Chondrocyte (in vitro differentiated cells): ENCODE data around the gene CAMK1G. TPM values are rescaled to one million over a fixed set of nuclear protein-coding genes. Genes with fewer than 3 reads are reported as not detected.

Source experiments
- DNase-seq: peaks from one replicate; pipeline ENCODE4 v3.0.0; 2021; ENCODE audit warnings: mixed read lengths, low spot score
- H3K27ac Mint-ChIP-seq: one replicate; pipeline ENCODE4 v1.8.0; 2021; ENCODE audit warnings: mild to moderate bottlenecking, moderate library complexity, mixed read lengths; ENCODE audit not compliant: unreplicated experiment
- H3K27me3 Mint-ChIP-seq: 2 replicates; pipeline ENCODE4 v1.8.0; 2021; ENCODE audit warnings: low read depth, mixed read lengths
- H3K36me3 Mint-ChIP-seq: 2 replicates; pipeline ENCODE4 v1.8.0; 2021; ENCODE audit warnings: low read depth, mixed read lengths
- H3K4me1 Mint-ChIP-seq: 2 replicates; pipeline ENCODE4 v1.8.0; 2021; ENCODE audit warnings: low read depth, mild to moderate bottlenecking, mixed read lengths
- H3K4me3 Mint-ChIP-seq: one replicate; pipeline ENCODE4 v1.8.0; 2021; ENCODE audit warnings: mild to moderate bottlenecking, moderate library complexity, mixed read lengths; ENCODE audit not compliant: unreplicated experiment
- H3K9me3 Mint-ChIP-seq: 2 replicates; pipeline ENCODE4 v1.8.0; 2021; ENCODE audit warnings: low read depth, mixed read lengths
- CTCF ChIP-seq: fragments of 200-600 bp; sonication (generic); IDR thresholded peaks from 2 replicates; pipeline ENCODE4 v1.5.0; 2021; ENCODE audit warnings: antibody characterized with exemption, mild to moderate bottlenecking, moderate library complexity
- total RNA-seq: library from RNA; stranded (reverse); gene quantifications from 3 replicates; pipeline ENCODE4 v1.2.1, GENCODE V29; 2021

CAMK1G gene
- total RNA-seq, 1 donor from 2014 or later, result not detected

DNA sequence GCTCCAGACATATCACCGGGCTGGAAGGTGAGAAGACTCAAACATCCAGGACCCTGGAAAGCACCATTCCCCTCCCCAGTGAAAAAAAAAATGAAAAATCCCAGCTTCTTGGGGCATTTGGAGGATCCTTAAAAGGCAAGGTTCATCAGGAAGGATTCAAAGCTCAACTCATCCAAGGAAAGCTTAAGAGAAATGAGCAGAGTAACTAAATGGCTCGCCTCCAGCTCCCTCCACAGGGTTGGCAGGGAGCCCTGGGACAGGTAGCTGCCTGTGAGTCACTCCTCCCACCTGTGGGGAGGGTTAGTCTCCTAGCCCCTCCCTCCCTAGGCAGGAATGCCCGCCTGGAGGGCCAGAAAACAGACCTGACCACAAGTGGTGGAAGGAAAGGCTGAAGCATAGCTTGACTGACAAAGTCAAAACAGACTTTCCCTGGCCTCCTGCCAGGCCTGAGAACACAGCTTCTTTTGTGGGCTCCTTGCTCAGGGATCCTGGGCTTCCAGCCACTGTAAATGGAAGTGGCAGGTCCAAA lies 69.4 kb downstream of the CAMK1G start:
- DNase-seq, result no peak
- Mint-ChIP-seq H3K27me3 (peaks cover 2% of the 10 kb centered on the region), H3K9me3 (no peaks in the 10 kb centered on the region), H3K4me3 (no peak overlapping the region), H3K27ac (no peak overlapping the region), H3K36me3 (no peaks in the 10 kb centered on the region), H3K4me1 (peaks cover 58% of the 10 kb centered on the region)
- TF ChIP-seq CTCF, result no peak

DNA sequence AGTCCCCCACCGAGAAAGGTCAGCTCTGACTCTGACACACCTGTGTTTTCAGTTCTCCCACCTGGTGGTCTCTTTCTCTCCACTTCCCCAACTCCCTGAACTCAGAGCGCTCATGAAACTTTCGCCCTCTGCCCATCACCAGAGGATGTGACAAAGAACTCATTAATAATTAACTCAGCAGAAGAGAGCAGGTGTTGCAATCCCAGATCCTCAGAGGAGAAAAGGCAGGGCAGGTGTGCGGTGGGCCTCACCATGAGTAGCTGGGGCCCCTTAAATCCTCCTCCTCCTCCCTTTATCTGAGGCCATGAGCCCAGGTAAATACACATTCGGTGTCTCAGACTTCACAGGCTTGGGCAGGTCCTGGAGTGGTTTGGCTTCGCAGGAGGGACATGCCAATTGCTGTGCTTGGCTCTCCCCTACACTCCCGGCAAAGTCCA lies 70.4 kb downstream of the CAMK1G start:
- Mint-ChIP-seq H3K27ac (no peak overlapping the region), H3K9me3 (no peaks in the 10 kb centered on the region), H3K4me1 (peaks cover 50% of the 10 kb centered on the region), H3K27me3 (peaks cover 2% of the 10 kb centered on the region), H3K4me3 (no peak overlapping the region), H3K36me3 (no peaks in the 10 kb centered on the region)
- DNase-seq, result no peak
- TF ChIP-seq CTCF, result no peak

GRCh38 chr1:209655411-209656231 lies 72.1 kb downstream of the CAMK1G start:
- Mint-ChIP-seq H3K36me3 (no peaks in the 10 kb centered on the region), H3K27me3 (peaks cover 2% of the 10 kb centered on the region), H3K4me1 (peaks cover 33% of the 10 kb centered on the region), H3K4me3 (no peak overlapping the region), H3K27ac (no peak overlapping the region), H3K9me3 (no peaks in the 10 kb centered on the region)
- DNase-seq, result no peak
- TF ChIP-seq CTCF, result no peak

DNA sequence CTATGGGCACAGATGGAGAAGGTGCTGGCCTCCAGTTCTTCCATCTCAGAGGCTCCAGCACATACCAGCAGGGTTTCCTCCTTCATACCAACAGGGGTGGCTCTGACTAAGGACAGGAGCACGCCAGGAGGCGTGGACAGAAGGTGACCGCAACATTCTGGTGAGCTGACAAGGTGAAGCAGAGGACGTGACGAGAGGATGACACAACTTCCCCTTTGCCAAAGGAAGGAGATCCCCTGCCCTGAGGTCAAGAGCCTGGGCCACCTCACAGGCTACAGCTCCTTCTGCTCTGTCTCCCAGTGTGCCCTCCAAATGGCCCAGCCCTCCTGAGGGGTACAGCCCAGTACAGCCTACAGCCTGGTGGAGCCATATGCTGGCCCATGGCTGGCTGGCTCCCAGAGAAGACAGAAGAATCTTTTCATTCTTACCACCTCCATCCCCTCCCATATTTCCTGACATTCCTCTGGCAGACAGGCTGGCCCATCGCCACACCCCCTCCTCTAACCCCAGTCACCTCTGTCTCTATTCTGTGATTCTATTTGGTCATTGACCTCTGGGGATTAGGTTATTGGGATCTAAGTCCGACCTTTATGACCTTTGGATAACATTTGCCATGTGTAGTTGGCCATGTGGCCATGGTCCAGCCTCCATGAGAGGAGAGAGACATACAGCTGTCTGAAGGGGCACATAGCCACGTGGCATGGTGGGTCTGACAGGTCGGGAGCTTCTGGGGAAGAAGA lies 73.8 kb downstream of the CAMK1G start:
- no peaks in the 10 kb centered on the region for H3K36me3 Mint-ChIP-seq
- peaks cover 18% of the 10 kb centered on the region for H3K4me1 Mint-ChIP-seq
- H3K9me3 Mint-ChIP-seq, result no peaks in the 10 kb centered on the region
- no peak for TF ChIP-seq CTCF
- H3K4me3 Mint-ChIP-seq, result no peak overlapping the region
- no peak for DNase-seq
- H3K27ac Mint-ChIP-seq, result no peak overlapping the region
- H3K27me3 Mint-ChIP-seq, result peaks cover 3% of the 10 kb centered on the region

DNA sequence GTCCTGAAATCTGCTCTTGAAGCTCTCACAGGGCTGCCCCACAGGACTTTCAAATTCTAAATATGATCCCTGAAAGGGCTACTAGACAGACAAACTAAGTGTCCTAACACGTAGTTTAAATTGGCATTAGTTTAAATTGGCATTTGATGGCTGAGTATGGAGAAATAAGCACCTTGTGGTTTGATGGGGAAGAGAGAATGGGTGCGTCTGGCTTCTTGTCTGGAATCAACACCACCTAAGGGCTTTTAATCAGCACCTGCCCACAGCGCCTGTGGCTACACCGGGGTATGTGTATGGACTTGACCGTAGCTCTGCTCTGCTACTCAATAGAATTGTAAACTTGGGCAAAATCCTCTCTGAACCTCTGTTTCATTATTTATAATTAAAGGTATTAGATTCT lies 74.4 kb downstream of the CAMK1G start:
- DNase-seq, result no peak
- TF ChIP-seq CTCF, result no peak
- no peaks in the 10 kb centered on the region for H3K36me3 Mint-ChIP-seq
- H3K4me1 Mint-ChIP-seq, result peaks cover 12% of the 10 kb centered on the region
- no peak overlapping the region for H3K4me3 Mint-ChIP-seq
- H3K27ac Mint-ChIP-seq, result no peak overlapping the region
- H3K27me3 Mint-ChIP-seq, result peaks cover 5% of the 10 kb centered on the region
- no peaks in the 10 kb centered on the region for H3K9me3 Mint-ChIP-seq
